ENCODE results near the gene REX1BD.
"Not testable (repeated sequence)": the region's sequence is repeated elsewhere in the genome, so short reads cannot be mapped to it uniquely, and the experiment has no call there.

REX1BD gene

DNA sequence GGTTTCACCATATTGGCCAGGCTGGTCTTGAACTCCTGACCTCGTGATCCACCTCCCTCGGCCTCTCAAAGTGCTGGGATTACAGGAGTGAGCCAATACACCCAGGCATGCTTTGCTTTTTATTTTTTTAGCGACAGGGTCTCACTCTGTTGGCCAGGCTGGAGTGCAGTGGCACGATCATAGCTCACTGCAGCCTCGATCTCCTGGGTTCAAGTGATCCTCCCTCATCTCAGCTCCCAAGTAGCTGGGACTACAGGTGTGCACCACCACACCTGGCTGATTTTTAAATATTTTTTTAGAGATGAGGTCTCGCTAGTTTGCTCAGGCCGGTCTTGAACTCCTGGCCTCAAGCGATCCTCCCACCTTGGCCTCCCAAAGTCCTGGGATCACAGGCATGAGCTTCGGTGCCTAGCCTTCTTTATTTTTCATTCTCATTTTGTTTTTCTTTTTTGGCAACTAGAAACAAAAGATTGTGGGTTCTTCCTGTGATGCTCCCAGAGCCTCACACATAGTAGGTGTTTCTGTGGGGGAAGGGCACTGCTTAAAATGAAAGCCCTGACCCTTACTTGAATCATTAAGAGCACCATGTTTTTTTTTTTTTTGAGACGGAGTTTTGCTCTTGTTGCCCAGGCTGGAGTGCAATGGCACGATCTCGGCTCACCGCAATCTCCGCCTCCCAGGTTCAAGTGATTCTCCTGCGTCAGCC, 12.2 kb downstream of the REX1BD start:
- in situ Hi-C loops (cut with HindIII; ENCODE audit: low sequenced_read_pairs), result not testable (repeated sequence)

DNA sequence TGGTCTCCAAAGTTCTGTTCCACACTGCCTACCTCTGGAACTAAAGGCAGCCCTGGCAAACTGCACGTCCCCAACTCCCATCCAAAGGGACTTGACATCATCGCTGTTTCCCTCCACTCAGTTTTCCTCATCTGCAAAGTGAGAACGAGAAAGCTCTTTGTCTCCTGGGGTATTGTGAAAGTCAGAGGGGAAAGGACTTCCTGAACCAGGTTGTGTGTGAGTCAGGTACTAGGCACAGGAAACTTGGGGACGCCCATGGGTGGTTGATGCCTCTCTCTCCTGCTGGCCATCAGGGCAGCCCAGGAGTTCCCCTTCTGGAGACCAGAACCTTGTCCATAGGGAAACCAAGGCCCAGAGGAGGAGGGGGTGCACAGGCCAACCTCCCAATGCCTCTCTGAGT, 13.3 kb downstream of the REX1BD start:
- in situ Hi-C loops (cut with HindIII; ENCODE audit: low sequenced_read_pairs), result no loop called here

DNA sequence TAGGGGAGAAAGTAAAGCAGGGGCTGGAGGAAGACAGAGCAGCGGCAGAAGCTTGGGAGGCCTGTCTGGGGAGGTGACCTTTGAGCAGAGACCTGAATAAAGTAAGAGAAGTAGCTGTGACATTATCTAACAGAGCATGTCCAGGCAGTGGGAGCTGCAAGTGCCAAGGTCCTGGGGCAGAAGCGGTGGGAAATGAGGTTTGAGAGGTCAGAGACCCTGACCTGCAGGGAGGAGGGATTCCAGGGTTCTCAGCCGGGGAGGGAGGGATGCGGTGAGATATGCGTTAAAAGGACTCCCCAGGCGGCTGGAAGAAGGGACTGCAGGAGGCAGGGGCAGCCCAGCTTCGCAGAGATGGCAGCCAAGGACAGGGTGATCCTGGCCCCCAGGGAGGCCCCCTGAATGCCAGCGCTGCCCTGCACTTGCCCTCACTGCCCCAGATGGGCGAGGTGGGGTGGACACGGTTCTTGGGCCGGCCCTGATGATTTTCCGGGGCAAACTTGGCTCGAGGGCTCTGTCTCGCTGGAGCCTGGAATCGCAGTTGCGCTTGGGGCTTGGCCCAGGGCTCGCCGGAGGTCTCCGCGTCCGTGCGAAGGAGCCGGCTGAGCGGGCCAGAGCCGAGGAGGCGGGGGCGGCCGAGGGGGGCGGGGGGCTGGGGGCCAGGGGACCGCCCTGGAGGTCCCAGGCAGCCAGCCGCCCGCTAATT, 14.8 kb downstream of the REX1BD start:
- in situ Hi-C loops (cut with HindIII; ENCODE audit: low sequenced_read_pairs), result no loop called here

DNA sequence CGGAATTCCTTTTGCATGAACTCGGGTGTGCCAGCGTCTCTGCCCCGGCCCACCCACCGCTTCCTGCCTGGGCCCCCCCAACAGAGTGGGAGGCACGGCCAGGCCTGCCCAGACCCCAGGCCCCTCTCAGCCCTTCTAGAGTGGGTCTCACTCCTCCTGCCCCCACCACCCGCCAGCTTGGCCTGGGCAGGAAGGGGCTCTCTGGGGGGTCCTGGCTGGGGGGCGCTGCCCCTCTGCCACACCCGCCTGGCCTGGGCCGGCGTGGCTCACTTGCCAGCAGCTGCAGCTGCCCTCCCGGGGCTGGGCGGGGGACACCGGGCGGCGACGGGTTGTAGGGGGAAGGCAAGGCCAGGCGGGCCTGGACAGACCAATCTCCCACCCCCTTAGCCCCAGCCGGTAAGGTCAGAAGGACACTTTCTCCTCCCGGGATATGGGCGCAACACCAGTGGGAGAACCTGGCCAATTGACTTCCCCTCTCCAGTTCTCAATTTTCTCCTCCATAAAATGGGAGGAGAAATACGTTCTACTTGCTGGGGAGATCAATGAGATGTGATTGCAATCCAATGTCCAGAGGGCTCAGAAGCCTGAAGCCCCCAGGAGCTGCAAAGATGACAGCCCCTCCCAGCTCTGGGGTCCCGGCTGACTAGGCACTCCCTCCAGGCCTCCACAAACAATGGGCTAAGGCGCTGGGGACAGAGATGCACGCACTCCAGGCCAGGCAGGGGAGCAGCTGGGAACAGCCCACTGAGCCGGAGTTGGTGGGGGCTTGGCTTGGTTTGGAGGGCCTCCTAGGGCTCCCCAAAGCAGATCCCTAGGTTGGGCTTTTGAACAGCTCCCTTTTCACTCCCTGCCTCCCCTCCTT, 15.6 kb downstream of the REX1BD start:
- in situ Hi-C loops (cut with HindIII; ENCODE audit: low sequenced_read_pairs), result no loop called here

DNA sequence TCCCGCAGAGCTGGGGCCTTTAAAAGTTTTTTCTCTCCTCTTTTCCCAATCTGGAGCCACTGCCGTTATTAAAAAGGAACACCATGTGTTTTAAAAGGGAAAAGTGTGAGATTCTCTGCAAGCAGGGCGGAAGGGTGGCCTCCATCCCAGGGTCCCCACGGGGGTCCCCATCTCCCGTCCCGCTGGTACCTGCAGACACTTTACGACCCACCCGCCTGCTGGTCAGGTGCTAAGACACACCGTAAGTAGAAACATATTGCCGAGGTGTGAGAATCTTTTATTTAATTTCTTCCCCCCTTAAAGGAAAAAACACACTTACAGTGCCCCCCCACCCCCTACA, 16.2 kb downstream of the REX1BD start:
- in situ Hi-C loops (cut with HindIII; ENCODE audit: low sequenced_read_pairs), result no loop called here

DNA sequence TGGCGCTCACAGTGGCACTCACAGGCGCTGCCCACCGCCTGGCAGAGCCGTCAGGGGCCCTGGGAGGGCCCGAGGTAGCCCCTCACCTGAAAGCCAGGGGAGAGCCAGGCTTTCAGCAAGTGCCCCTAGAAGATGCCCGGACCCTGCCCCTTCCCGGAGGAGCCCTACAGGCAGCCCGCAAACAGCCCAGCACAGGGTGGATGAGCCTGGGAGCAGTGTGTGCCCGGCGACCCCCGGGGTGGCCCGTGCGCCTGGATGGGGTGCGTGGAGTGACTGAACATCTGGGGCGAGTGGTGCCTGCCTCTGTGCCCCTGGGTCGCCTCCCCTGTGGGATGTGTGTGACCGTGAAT, 16.6 kb downstream of the REX1BD start:
- in situ Hi-C loops (cut with HindIII; ENCODE audit: low sequenced_read_pairs), result no loop called here

DNA sequence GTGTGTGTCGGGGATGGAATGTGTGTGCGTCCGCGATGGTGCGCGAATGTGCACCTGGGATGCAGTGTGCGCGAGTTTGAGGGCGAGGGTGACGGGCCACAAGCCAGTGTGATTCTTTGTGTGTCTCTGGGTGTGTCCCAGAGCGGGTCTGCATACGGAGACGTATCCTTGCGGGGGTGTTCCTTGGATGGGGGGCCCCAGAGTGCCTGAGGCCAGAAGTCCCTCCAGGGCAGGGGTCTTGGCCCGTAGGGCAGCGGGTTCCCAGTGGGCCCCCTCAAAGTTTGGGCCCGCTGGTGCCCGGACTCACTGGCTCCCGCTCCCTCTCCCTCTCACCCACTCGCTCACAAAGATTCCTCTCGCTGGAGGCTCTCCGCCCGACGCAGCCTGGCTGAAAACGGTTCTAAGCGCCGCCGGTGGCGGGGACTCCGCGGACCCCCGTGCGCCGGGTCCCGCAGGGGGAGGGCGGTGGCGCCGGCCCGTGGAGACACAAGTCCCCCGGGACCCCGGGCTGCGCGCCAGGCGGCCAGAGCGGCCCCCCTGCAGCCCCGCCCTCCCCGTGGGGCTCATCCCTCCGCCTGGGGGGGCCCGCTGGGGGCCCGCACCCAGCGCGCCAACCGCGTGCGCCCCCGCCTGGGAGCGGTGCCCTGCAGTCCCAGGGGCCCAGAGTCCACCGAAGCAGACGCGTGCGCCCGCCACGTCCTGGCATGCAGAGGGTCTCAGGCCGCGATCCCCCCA, 17.1 kb downstream of the REX1BD start:
- in situ Hi-C loops (cut with HindIII; ENCODE audit: low sequenced_read_pairs), result no loop called here

DNA sequence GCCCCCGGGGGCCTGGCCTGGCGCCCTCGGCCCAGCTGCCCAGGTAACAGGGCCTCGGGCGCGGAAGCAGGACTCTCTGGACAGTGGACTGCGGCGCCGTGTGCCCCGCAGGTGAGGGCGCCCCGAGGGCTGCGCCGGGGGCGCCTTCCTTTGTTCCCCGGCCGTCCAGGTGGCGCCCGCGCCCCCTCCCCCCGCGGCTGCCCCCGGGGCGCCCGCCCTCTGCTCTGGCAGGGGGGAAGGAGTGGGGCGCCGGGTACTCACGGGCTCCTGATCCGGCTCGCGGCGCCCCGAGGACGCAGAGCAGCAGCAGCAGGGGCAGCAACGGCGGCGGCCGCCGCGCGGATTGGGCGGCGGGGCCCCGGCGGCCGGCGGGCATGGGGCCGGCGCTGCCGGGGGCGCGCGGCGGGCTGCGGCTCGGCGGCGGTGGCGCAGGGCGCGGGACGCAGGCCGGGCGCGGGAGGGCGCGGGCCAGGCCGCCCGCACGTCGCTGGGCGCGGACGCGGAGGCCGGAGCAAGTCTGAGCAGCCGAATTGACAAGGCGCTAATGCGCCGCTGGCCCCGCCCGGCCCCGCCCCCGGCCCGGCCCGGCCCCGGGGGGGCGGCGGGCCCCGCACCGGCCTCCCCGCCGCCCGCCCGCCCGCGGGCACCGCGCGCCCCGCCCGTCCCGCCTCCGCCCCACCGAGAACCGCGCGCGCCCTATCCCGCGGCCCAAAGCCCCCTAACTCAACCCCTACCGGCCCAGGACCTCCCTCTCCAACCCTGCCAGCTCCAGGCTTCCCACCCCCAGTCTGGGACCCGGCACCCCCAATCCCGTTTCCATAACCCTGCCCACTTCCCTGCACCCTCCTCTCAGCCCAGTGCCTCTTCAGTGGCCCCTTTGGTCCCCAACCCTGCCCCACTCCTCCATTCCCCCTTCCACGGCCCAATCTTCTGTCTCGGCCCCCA, 18.0 kb downstream of the REX1BD start, which contains the start of gene CRLF1:
TSS of gene CRLF1 (minus strand) at position 519 of the 945 bp plus-strand sequence. CDS start at position 376, 143 bp downstream.
- in situ Hi-C loops (cut with HindIII; ENCODE audit: low sequenced_read_pairs), result no loop called here

DNA sequence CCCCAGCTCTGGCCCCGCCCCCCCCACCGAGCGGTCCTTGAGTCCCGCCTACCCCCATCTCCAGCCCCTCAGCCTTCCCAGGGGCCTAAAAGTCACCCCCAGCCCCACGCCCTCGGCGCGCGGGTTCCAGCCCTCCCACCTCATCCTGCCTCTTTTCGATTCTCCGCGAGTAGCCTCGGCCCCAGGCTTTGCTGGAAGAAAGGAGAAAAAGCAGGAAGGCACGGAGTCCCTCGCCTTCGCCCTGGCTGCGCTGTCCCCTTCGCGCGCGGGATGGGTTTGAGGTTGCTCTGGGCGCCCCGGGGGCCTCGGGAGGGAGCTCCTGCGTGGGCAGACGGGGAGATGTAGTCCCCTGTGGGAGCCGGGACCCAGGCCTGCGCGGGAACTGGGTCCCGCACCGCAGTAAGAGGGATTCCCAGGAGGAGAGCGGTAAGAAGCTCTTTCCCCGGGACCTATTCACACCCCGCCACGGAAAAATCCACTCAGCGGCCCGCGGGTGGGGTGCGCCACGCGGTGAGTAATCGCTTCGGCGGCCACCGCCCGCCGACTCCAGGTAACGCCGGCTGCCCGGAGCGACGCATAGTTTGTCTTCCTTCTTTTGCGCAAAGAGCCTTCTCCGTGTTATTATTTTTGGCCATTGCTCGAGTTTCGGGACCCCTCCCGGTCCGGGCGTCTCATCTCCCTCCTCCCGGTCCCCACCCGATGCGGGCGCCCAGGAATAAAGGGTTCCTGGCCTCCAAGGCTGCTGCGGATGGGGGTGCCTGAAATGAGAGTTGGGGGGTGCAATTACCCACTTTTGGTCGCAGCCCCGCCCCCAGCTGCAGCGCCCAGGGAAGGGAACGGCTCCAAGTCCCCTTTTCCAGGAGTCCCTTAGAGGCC, 18.9 kb downstream of the REX1BD start:
- in situ Hi-C loops (cut with HindIII; ENCODE audit: low sequenced_read_pairs), result no loop called here

DNA sequence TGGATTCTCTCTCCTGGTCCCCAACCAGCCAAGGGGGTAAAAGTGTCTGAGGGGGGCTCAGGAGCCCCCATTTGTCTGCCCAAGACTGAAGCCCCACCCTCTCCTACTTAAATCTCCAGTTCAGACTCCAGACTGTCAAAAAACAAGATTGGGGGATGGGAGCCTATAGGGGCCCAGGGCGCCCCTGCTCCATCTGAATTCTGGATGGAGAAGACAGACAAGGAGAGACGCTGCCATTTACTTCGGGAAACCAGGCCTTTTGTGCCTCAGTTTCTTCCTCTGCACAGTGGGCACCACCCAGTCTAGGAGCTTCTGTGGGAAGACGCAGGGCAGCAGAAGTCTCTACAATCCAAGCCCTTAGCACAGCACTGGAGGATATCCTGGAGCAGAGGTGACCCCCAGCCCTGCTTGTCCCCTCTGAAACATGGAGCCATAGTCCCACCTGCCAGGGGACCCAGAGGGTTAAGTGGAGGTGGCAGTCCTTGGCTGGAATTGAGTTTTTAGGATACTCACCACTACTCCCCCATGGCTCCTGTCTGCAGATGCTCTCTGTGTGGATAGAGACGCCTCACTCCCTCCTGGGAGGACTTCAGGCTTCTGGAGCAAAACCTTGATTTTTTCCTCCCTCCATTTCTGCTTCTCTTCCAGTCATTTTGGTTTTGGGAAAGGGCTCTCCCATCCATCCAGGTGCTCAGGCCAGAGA, 19.7 kb downstream of the REX1BD start:
- in situ Hi-C loops (cut with HindIII; ENCODE audit: low sequenced_read_pairs), result no loop called here

DNA sequence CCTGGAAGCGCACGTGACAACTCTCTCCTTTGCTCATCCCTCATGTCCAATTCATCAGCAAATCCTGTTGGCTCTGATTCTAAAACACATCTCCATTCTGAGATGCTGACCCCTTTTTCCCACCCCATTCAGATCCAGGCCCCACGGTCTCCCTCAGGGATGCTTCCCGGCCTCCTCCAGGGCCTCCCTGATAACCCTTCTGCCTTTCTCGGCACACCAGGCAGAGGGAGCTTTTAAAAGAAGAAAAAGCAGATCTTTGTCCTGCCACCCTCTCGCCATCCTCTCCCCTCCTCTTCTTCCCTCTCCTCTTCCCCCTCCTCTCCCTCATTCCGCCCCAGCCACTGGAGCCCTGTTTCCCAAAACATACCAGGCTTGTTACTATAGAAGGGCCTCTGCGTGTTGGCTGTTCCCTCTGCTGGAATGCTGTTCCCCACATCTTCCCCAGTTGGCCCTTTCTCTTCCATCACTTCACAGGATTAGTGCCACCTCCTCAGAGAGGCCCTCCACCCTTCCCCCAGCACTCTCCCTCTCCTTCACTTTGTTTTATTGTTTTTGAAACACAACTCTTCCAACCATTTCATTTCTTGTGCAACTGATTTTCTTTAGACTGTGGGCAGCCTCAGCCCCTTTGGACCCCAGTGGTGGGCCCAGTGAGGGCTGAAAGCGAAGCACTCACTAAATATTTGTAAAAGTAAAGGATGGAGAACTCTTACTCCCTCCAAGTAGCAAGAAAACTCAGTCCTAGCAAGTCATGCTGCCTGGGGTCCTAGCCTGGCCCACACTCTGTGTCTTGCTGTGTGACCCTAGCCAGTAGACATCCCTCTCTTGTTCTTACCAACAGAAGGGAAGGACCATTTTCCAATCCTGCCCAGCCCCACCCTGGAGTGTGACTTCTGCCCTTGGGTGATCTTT, 20.5 kb downstream of the REX1BD start:
- in situ Hi-C loops (cut with HindIII; ENCODE audit: low sequenced_read_pairs), result no loop called here

DNA sequence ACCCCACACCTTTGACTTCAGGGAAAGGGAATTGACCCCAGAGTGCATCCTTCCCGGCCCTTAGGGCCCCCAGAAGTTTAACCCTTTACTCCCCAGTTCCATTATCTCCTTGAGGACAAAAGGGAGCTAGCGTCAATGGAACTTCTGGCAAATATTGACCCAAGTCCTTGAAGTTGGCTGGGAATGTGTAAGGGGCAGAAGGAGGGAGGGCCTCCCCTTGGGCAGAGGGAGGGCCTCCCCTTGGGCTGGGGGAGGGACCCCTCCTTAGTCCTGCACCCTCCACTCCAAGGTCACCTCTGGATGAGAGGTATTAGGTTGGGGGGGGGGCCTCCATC, 21.1 kb downstream of the REX1BD start:
- in situ Hi-C loops (cut with HindIII; ENCODE audit: low sequenced_read_pairs), result no loop called here

DNA sequence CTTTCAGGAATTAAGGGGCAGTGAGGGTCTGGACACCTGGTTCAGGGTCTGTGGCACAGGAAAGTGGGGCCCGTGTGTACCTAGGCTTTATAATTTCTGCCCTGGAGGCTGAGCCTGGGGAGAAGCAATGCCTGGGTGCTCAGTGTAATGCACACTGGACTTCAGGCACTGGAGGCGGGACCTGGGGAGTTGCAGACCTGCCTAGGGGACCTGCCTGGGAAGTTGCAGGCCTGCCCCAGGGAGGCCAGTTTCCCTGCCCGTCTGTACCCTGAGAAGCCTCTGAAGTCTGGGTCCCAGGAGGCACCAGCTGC, 21.6 kb downstream of the REX1BD start:
- in situ Hi-C loops (cut with HindIII; ENCODE audit: low sequenced_read_pairs), result no loop called here

DNA sequence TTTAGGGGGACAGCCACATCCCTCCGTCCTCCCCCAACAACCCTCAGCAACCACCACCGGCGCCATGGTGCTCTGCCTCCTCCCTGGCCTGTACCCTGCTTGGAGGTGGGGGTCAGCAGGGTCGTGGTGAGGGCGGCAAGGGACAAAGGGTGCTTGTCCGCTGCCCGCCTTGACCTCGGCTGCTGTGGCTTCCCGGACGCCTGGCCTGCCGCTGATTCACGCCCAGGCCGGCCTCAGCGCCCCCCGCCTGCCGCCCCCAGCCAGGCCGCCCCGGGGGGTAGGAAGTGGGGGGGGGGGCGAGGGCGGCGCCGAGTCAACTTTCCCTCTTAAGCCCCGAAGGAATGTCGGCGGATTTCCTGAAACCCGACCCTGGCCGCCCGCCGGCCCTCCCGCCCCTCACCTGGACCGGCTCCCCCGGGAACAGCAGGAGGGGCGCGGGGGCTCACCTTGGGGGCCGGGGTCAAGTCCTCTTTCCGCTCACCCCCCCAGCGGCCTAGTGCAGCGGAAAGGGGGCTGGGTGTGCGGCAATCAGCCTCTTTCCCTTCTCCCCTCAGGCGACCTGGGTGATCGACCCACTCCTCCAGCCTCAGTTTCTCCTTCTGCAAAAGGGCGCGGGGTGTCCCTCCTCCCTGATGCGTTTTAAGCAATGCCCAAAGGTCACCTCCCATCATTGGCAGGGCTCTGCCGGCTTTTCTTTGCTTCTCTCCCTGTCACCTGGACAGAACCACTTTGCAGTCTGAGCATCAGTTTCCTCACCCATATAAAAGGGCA, 22.1 kb downstream of the REX1BD start:
- in situ Hi-C loops (cut with HindIII; ENCODE audit: low sequenced_read_pairs), result no loop called here

DNA sequence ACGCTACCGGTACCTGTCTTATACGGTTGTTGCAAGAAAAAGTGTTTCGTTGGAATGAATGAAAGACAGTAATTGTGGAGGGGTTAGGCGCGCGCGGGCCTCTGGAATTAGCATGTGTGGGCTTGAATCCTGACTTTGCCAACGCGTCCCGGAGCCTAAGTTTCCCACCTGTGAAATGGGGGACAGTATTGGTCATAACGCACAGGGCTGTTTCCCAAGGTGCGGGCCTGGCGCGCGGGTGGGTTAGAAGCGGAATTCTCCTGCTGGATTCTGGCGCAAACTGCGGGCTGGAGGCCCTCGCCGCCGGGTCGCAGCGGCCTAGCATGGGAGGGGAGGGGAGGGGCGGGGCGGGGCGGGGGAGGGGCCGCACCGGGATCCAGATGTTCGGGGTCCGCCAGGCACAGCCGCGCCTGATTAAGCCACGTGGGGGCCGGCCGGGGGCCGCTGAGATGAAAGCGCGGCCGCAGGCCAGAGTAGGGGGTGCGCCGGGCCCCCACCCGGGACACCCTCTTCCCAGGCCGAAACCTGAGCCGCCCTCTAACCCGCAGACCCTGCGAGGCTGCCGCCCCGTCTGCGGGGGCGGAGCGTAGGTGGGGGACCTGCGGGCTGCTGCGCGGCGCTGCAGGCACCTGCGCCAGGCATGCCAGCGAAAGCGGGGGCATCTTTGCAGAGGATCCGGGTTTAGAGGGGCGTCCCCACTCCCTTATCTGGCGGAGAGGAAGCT, 22.9 kb downstream of the REX1BD start:
- in situ Hi-C loops (cut with HindIII; ENCODE audit: low sequenced_read_pairs), result no loop called here

DNA sequence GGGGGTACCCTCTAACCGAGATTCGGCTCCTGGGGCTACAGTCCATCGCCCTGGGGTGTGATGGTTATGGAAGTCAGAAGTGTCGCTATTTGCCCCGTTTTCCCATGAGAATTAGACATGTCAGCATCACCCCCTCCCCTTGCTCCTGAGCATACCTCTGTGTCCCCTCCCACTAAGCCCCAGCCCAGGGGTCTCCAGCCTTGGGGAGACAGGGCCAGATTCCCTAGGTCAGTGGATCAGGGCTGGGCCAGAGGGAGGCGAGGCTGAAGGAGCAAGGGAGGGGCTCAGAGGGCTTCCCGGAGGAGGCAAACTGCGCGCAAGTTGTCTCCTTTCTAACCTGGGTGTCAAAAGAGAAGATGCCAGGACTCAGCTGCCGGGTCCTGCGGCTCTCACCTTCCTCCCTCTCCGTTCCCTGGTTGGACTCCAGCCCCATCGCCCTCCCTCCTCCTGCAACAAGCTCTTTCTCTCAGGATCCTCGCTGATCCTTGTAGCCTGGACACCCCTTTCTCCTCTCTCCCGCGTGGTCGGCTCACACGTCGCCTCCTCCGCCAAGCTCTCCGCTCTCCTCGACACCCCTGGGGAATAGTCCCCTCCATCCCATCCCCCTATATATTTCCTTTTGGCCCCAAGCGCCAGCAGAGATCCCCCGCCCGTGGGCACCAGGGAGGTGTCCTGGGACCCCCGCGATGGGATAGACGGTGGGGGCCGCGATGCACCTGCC, 23.6 kb downstream of the REX1BD start:
- in situ Hi-C loops (cut with HindIII; ENCODE audit: low sequenced_read_pairs), result no loop called here

Data from endothelial cell of hepatic sinusoid (primary cell).